ENCODE measurements around the gene ZNF709.
"Not testable (repeated sequence)": the region's sequence is repeated elsewhere in the genome, so short reads cannot be mapped to it uniquely, and the experiment has no call there.

The ZNF709 gene

GRCh38 chr19:12448808-12449207 is 35.8 kb downstream of the ZNF709 start:
- TF ChIP-seq CTCF (IDR thresholded peaks at IDR 0.05; ENCODE audit: low read depth, low read length): no peak
- no peak for DNase-seq (ENCODE audit: extremely low read depth, low read depth)

- TF ChIP-seq CTCF (IDR thresholded peaks at IDR 0.05; ENCODE audit: low read depth, low read length): no peak
- DNase-seq (ENCODE audit: extremely low read depth, low read depth): peak; percentile 89
Measured at GRCh38 chr19:12440541-12441316, 43.9 kb downstream of the ZNF709 start, which contains the start of gene ZNF443. TSS of gene ZNF443 (minus strand) at chr19:12441021. CDS start at chr19:12440914, 107 bp downstream.

GRCh38 chr19:12439686-12440540 is 44.7 kb downstream of the ZNF709 start:
- DNase-seq (ENCODE audit: extremely low read depth, low read depth): not testable (repeated sequence)

GRCh38 chr19:12430726-12431299 is 53.8 kb downstream of the ZNF709 start:
- DNase-seq (ENCODE audit: extremely low read depth, low read depth): not testable (repeated sequence)

GRCh38 chr19:12425888-12426274 is 58.7 kb downstream of the ZNF709 start:
- no peak for TF ChIP-seq CTCF (IDR thresholded peaks at IDR 0.05; ENCODE audit: low read depth, low read length)
- no peak for DNase-seq (ENCODE audit: extremely low read depth, low read depth)

GRCh38 chr19:12425236-12425887 is 59.3 kb downstream of the ZNF709 start:
- TF ChIP-seq CTCF (IDR thresholded peaks at IDR 0.05; ENCODE audit: low read depth, low read length): no peak
- DNase-seq (ENCODE audit: extremely low read depth, low read depth): no peak

GRCh38 chr19:12417273-12417672 is 67.3 kb downstream of the ZNF709 start:
- DNase-seq (ENCODE audit: extremely low read depth, low read depth): not testable (repeated sequence)

GRCh38 chr19:12411893-12412292 is 72.7 kb downstream of the ZNF709 start:
- TF ChIP-seq CTCF (IDR thresholded peaks at IDR 0.05; ENCODE audit: low read depth, low read length): no peak
- DNase-seq (ENCODE audit: extremely low read depth, low read depth): no peak
